ENCODE results near the gene TBC1D25.

GRCh38 chrX:48509245-48509590 is 30.3 kb upstream of the TBC1D25 start:
- no peak for TF ChIP-seq EZH2 (IDR thresholded peaks at IDR 0.05; ENCODE audit: borderline replicate concordance, low read length)
- TF ChIP-seq CTCF (IDR thresholded peaks at IDR 0.05; ENCODE audit: low read length) = no peak
